DMS153 treated with DMSO at 0.1 percent for 48 hours (cell line): ENCODE measurements around the gene MRPL23.

Experiments used
- DNase-seq: peaks from one replicate; lab custom pipeline; 2025; ENCODE audit not compliant: unreplicated experiment; lab: John Stamatoyannopoulos, UW

MRPL23 gene

DNA sequence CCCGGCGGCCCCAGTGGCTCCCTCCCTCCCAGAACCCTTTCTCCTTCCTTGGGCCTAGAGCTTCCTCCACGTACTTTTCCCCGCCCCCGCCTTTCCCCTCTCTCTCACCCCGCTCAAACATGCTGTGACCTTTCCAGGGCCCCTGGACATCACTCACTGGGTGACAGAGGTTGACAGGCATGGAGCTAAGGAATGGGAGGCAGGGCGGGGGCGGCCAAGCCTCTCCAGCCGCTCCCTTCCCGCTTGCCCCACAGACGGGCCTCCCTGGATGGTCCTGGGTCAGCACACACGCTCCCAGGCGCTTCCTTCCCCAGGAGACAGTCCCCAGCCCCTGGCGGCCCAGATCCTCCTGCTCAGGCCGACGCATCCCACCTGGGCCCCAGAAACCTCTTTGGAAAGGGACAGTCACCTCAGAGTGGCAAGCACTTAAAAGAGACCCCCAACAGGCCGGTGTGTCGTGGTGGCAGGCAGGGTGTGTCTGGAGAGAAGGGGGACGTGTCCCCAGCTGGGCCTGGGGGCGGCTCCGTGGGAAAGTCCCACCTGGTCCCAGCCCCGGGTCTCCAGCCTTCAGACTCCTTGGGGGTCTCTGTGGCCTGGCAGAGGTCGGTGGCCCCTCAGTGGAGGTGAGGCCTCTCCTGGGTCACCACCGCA is 41.7 kb downstream of the MRPL23 start:
- no peak for DNase-seq

- DNase-seq = no peak
Measured at GRCh38 chr11:1989953-1990352, 42.8 kb downstream of the MRPL23 start.

DNA sequence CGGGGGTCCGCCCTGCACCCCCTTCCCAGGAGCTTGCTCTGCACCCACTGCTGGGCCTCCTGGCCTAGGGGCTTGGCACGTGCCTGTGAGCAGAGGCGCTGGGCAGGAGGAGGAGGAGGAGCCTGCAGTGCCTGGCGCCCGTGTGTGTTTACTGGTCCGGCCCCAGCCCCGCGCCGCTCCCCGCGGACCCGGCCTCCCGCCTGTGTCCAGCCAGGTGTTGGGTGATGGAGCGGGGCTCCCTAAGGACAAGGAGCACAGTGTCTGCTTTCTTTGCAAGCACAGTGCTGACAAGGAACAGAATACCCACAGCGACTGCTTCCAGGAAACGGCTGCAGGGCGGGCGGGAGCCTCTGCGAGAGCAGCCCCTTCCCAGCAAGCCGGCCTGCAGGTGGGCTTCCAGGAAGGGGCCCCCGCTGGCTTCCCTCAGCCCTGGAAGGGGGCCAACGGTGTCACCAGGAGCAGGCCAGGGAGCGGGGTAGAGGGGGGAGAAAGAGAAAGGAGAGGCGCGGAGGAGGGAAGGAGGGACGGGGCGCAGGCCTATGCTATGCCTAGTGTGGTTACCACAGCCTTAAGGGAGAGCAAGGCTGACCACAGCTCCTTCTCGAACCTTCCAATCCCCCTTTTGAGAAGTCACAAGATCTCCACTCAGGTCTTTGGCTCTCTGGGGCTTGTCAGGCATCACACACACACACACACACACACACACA is 43.9 kb downstream of the MRPL23 start:
- DNase-seq = no peak

GRCh38 chr11:1992111-1992510 is 45.0 kb downstream of the MRPL23 start:
- no peak for DNase-seq

GRCh38 chr11:1994121-1994520 is 47.0 kb downstream of the MRPL23 start:
- DNase-seq = no peak

DNA sequence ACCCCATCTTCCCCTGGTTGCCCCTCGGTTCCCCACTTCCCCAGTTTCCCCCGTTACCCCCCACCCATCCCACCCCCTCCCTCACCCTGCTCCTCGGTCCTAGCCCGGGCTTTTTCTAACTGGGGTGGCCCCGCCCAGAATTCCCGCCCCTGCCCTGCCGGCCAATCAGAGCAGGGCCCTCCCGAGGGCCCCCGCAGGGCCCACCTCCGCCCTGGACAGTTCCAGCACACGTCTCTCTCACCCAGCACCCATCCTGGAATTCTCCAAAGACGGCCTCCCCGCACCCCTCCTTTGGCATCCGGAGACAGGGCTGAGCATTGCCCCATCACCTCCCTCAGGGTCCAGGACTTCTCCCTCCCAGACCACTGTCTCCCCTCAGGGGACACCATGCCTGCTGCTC is 50.6 kb downstream of the MRPL23 start, which contains the start of gene H19:
TSS of gene H19 (minus strand) at position 88 of the 400 bp plus-strand sequence.
- DNase-seq = no peak

DNA sequence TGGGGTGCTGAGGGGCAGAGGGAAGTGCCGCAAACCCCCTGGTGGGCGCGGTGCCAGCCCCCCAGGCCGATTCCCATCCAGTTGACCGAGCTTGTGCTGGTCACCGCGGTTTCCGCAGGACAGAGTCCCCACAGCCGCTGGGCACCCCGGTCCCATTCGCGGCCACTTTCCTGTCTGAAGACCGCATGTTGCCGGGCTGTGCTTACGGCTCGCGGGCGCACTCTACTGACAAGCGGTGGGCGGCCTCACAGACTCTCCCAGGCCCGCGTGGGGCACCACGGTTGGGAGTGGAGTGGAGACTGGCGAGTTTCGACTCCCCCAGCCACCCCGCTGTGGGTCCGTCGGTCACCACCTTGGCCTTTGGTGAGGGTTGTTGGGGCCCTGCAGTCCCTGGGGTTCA is 51.2 kb downstream of the MRPL23 start:
- no peak for DNase-seq

DNA sequence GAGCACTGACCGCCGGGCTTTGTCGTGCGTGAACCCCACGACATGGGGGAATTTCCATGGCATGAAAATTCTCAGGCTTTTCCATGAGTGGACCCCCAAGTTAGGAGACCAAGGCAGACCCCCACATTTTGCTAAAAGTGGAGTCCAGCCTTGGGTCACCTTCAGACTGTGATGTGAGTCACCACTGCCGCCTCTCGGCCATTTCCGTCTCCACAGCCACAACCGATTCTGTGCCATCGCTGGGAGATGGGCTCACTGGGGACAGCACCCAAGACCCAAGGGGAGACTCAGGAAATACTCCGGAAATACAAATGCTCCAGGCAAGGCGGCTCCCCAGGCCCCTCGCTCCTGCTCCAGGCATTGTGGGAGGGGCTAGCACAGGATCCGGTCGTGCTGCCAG is 51.7 kb downstream of the MRPL23 start:
- no peak for DNase-seq

DNA sequence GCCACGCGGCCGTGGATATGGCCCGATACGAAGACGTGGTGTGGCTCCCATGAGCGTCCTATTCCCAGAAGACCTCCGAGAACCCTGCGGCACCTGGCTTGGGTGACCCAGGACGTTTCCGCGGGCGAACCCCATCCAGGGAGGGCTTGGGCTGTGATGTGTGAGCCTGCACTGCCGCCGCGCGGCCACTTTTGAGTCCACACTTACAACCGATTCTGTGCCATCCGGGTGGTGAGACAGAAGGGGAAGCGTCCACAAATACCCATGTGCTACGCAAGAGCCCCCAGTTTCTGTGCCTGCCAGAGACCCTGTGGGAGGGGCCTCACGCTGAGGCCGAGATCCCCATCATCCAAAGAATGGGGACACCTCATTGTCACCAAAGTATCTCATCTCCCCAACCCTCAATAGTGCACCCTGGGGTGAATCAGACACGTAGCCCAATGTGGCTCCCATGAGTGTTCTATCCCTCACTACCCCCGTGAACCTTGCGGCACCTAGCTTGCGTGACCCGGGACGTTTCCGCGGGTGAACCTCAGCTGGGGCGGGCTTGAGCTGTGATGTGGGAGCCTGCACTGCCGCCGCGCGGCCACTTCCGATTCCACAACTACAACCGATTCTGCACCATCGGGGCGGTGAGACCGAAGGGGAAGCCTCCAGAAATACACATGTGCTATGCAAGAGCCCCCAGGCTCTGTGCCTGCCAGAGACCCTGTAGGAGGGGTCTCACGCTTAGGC is 55.1 kb downstream of the MRPL23 start:
- no peak for DNase-seq

- no peak for DNase-seq
Measured at GRCh38 chr11:2002807-2003206, 55.7 kb downstream of the MRPL23 start.

- DNase-seq = no peak
Measured at GRCh38 chr11:2004466-2004865, 57.3 kb downstream of the MRPL23 start.
